COLO668 (cell line): ENCODE data around the gene ATP2C2.

Experiments
- DNase-seq: peaks from one replicate; lab custom pipeline; 2025; ENCODE audit not compliant: unreplicated experiment; lab: John Stamatoyannopoulos, UW

The ATP2C2 gene

GRCh38 chr16:84366208-84366607 is 2.1 kb upstream of the ATP2C2 start:
- no peak for DNase-seq

DNA sequence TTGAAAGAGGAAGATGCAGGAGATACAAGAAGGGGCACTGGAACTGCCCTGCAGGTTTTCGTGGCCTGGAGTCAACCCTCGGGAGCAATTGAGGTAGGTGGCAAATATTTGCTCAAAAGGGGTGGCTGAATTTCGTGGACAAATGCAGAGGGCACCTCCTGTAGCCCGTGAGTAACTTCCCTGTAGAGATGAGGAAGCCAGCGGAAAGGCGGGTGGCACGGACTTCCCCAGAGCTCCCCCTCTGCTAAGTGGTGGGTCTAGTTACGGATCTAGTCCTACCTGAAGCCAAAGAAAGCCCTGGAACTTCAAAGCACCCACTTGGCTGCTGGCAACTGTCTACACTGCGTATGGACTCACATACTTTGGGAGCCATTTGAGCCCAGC is 1.0 kb upstream of the ATP2C2 start:
- peak; percentile 40 for DNase-seq

- DNase-seq, result peak; percentile 68
Measured at GRCh38 chr16:84367750-84368307, 509 bp upstream of the ATP2C2 start.

GRCh38 chr16:84369105-84369504 is 767 bp downstream of the ATP2C2 start:
- no peak for DNase-seq

DNA sequence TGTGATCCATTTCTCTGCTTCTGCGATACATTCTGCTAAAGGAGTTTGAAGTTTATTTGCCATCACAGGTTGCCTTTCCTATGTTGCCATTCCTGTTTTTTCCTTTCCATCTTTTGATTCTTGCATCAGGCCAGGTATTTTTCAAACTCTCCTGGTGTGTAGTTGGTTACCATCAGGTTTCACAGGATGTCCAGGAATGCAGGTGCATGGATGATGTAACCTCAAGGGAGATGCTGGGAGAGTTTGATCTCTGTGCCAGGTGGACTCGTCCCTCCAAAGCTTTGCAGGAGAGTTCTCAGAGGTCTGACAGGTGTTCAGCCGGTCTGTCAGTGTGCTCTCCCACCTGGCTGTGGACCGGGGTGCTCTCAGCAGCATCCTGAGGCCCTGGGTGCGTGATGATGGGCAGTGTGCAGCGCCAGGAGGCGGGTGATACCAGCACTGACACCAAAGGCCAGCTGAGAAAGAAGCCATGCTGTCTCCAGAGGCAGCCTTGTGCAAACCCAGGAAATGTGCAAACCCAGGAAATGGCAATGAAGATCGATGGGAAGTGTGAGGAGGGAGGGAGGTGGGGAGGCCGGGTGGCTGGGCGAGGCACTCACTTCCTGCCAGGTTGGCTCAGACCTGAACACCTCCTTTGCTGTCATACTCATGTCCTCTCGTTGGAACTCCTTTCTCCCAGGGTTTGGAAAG is 1.7 kb downstream of the ATP2C2 start:
- DNase-seq, result peak; percentile 82

- peak; percentile 34 for DNase-seq
Measured at GRCh38 chr16:84370723-84371552, 2.6 kb downstream of the ATP2C2 start.

- no peak for DNase-seq
Measured at GRCh38 chr16:84371553-84371865, 3.2 kb downstream of the ATP2C2 start.

- no peak for DNase-seq
Measured at GRCh38 chr16:84373907-84374489, 5.7 kb downstream of the ATP2C2 start.

DNA sequence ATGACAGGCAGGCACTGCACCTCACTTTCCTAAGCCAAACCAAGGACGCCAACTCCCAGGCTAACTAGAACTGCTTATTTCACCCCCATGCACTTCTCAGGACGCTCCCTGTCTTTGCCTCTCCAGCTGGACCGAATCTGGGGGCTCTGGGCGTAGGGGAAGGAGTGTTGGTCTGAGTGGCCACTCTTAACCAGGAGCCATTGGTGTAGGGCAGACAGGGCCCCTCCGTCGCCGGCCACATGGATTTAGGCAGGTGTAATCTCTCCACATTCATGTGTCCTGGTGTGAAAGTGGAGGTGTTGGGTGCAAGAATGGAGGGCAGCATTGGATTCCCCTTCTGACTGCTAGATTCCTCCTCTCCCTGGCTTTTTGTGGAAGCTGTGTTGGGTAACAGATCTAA is 9.8 kb downstream of the ATP2C2 start:
- no peak for DNase-seq

DNA sequence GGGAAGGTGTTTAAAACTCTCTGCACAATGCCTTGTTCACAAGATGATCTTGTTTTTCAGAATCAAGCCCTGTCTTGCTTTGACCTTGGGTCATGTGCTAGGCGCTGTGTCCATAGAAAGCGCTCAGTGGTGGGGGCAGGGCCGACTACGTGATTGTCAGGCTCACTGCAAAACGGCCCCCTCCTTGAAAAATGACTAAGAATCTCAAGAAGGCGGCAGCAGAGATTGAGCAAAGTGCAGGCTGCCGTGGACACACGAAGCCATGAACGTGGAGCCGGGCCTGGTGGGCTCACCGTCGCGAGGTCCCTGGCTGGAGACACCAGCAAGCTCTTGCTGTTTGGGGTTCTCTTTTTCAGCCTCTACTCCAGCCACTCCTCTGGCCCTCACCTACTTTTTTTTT is 10.2 kb downstream of the ATP2C2 start:
- DNase-seq, result no peak

DNA sequence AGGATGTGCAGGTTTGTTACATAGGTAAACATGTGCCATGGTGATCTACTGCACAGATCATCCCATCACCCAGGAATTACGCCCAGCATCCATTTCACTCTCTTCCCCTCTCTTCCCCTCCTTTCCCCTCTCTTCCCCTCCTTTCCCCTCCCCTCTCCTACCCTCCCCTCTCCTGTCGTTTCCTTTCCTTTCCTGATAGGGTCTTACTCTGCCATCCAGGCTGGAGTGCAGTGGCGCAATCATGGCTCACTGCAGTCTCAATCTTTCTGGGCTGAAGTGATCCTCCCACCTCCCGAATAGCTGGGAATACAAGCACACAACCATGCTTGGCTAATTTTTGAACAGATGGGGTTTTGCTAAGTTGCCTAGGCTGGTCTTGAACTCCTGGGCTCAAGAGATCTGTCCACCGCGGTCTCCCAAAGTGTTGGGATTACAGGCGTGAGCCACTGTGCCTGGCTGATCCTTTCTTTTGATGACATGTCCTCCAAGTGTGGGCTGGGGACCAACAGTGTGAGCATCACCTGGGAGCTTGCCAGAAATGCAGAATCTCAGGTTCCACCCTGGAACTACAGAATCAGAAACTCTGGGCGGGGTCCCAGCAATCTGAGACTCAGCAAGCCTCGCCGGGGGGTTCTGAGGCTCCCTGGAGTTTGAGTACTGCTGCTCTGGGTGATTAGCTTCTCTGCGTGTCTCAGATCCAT is 10.8 kb downstream of the ATP2C2 start:
- no peak for DNase-seq

GRCh38 chr16:84379709-84380362 is 11.5 kb downstream of the ATP2C2 start:
- DNase-seq, result no peak

- no peak for DNase-seq
Measured at GRCh38 chr16:84380405-84380804, 12.1 kb downstream of the ATP2C2 start.

GRCh38 chr16:84382396-84382795 is 14.1 kb downstream of the ATP2C2 start:
- DNase-seq, result no peak

DNA sequence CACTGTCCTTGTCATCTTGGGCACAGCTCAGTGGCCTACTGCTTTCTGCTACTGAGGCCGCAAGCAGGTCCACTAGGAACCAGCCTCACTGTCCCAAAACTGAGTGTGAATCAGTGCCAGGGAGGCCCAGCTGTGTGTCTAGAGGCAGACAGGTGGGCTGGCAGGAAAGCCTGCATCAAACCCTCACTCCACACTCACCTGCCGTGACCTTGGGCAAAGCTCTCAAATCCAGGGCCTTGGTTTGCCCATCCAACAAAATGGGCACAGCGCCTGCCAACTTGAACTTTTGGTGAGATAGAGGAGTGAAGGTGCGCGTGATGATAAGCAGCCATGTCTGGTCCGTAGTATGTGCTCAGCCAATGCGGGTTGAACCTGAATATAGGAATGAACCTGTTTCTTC is 14.8 kb downstream of the ATP2C2 start:
- no peak for DNase-seq

DNA sequence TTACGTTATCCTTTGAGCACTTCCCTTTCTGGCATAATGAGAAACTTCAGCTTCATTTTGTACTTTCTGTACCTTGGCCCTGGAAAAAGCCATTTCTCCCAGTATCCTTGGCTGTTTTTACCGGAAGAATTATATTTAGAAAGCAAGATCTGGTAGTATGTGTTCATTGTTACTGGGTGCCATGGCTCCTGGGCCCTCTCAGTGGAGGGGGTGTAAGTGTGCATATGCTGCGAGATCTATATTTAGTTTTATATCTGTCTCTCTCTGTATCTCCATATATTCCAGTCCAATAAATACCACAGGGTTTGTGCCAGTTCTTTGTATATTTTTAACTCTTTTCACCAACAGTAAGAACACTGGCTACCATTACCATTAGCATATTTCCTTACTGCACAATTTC is 17.7 kb downstream of the ATP2C2 start:
- DNase-seq, result no peak

DNA sequence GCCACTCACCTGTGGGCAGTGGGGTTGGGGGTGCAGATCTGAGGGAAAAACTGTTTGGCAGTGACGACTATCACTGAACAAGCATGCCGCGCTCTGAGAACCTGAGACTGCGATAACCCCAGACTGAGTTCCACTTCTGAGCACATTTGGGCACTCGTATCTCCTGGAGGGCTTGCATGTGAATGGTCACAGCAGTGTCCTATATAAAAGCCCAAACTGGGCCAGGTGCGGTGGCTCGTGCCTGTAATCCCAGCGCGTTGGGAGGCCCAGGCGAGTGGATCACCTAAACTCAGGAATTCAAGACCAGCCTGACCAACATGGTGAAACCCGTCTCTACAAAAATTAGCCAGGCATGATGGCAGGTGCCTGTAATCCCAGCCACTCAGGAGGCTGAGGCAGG is 18.7 kb downstream of the ATP2C2 start:
- DNase-seq, result no peak

GRCh38 chr16:84390131-84390785 is 21.9 kb downstream of the ATP2C2 start:
- DNase-seq, result no peak

GRCh38 chr16:84391151-84392030 is 23.1 kb downstream of the ATP2C2 start:
- no peak for DNase-seq

DNA sequence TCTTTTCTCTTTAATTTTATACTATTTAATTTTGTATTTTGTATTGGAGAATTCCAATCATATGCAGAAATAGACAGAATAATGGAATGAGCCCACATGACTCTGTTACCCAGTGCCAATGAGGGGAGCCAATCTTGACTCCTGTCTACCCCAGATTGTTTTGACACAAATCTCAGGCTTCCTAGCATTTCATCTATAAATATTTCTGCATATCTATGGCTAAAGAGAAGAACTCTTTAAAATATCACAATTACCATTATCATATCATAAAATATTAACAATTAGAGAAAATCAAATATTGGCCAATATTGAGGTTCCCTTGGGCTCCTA is 23.7 kb downstream of the ATP2C2 start:
- DNase-seq, result no peak
